WI38 (cell line): ENCODE data around the gene THRB.

Experiments
- H3K4me3 ChIP-seq: 2 replicates; pipeline ENCODE4 v1.5.1; 2011; ENCODE audit warnings: low read depth, mild to moderate bottlenecking, control low read depth, low read length
- CTCF ChIP-seq: IDR thresholded peaks from 2 replicates; pipeline ENCODE4 v1.5.1; 2012; ENCODE audit warnings: low read depth, mild to moderate bottlenecking, control low read depth, low read length

The THRB gene

DNA sequence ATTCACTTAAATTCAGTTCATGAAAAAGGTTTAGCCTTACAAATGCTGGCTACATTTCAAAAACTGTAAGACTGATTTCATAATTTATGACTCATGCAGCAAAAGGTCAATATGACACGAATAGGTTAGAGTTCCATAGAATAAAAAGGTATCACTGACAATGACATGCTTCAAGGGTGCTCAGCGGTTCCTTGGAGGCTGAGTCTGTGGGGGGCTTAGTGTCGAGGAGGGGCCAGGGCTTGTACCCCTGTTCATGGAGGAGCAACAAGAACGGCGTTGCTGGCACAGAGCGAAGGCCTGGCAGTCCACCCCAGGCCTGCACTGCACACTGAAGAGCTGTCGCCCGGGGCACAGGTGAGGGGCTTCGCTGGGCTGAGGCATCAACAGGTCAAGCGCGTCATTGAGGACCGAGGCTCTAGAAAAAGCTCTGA, 375.3 kb downstream of the THRB start:
- no peak overlapping the region for H3K4me3 ChIP-seq
- no peak for TF ChIP-seq CTCF

- no peak overlapping the region for H3K4me3 ChIP-seq
- no peak for TF ChIP-seq CTCF
These were observed 377.1 kb downstream of the THRB start for GRCh38 chr3:24117508-24117907.

DNA sequence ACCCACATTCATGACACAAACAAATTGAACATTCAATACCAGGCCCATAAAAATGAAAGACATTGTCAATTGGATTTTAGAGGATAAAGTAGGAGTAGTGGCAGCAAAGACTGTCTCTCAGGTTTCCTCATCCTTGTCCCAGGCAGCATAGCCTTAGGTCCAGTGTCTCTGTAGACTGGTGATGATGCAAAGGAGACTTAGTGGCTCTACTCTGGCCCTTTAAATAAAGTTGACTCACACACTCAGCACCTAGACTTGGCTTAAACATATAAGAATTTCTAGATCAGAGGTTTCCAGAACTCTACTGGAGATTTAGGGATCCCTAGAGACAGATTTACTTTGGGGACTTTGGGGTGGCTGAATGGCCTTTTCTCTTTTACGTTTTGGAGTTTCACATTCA, 382.9 kb downstream of the THRB start:
- H3K4me3 ChIP-seq: no peak overlapping the region

GRCh38 chr3:24110051-24110450, 384.6 kb downstream of the THRB start:
- no peak overlapping the region for H3K4me3 ChIP-seq
- no peak for TF ChIP-seq CTCF

More for the DNA sequence above, 382.9 kb downstream of the THRB start:
- TF ChIP-seq CTCF: no peak

- no peak overlapping the region for H3K4me3 ChIP-seq
- no peak for TF ChIP-seq CTCF
These were observed 392.9 kb downstream of the THRB start for GRCh38 chr3:24101676-24102168.

DNA sequence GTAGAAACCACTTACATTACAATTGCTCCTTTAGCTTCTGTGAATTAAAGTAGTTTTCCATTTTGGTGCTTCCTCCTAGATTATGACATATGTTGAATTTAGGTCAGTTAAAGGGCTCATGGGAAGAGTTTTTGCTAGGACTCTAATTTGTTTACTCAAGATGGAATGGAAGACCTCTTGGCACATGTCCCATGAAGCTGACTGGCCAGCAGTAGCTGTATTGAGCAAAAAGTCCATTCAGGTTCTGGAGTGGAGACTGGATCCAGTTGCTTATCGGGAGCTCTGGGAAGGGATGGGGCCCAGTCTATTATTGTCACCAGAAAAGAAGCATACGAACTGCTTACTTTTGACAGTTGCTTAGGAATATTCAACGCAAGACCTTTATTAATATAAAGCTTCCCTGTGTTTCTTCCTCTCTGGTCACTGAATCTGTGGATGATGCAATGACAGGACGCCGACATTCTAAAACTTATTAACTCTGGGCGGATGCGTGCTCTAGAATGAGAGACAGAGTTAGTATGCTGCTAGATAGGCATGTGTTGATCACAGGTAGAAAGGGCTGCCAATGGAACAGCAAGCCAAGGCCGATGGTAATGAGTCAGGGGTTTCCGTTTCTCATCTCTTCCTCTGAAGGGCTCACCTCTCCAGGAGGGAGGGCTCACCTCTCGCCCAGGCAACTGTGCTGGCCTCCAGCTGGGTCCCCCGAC, 393.8 kb downstream of the THRB start:
- no peak for TF ChIP-seq CTCF
- H3K4me3 ChIP-seq: no peak overlapping the region

DNA sequence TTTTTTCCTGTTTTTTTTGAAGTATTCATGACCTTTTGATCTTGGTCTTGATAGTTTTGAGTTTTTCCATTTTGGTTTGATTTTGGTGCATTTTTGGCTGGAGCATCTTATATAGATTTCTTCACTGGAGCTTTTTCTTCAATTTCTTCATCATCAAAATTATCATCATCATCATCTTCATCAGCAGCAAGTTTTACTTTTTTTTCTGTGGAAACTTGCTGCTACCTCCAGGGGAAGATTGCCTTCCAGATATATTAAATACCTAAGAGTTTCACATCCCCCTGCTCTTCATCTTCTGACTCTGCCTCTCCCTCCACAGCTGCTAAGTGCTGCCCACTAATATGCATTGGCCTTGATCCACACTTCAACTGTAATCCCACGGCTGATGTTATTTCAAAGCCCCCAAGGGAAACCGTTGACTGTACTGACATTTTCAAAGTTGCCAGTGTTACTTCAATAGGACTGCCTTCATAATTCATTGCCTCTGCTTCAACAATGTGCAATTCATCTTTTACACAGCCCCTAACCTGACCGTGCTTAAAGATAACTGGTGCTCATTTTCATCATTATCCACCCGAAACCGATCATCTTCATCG, 397.9 kb downstream of the THRB start:
- TF ChIP-seq CTCF: no peak
- H3K4me3 ChIP-seq: no peak overlapping the region
